WTC11 (cell line): Measurements from ENCODE around the gene EXOC3L4. TPM values are rescaled to one million over a fixed set of nuclear protein-coding genes. Genes with fewer than 3 reads are reported as not detected.

Experiments used
- ATAC-seq: fragments of 200-7000 bp; cut with Tn5 transposase; 2 replicates; pipeline ENCODE4 v1.10.0; 2021; ENCODE audit warnings: mild to moderate bottlenecking, moderate library complexity
- CTCF ChIA-PET: fragments of 300-600 bp; sonication (Branson Sonifier 250); formaldehyde crosslinking; loops from one replicate; lab custom pipeline; 2021; ENCODE audit warnings: antibody characterized with exemption; lab: Charles Lee
- POLR2A ChIA-PET: fragments of 350-600 bp; sonication (Branson Sonifier 250); formaldehyde crosslinking; loops from one replicate; lab custom pipeline; 2021; ENCODE audit warnings: antibody characterized with exemption; lab: Charles Lee
- DNase-seq: peaks from one replicate; pipeline ENCODE4 v3.0.0; 2021; ENCODE audit warnings: low spot score
- H3K27ac Mint-ChIP-seq: 2 replicates; pipeline ENCODE4 v1.8.0; 2021; ENCODE audit warnings: mixed read lengths
- H3K27me3 Mint-ChIP-seq: 2 replicates; pipeline ENCODE4 v1.8.0; 2021; ENCODE audit warnings: low read depth, mild to moderate bottlenecking, moderate library complexity, mixed read lengths
- H3K36me3 Mint-ChIP-seq: 2 replicates; pipeline ENCODE4 v1.8.0; 2021; ENCODE audit warnings: mixed read lengths
- H3K4me1 Mint-ChIP-seq: 2 replicates; pipeline ENCODE4 v1.8.0; 2022; ENCODE audit warnings: mixed read lengths
- H3K4me3 Mint-ChIP-seq: 2 replicates; pipeline ENCODE4 v1.8.0; 2021; ENCODE audit warnings: mild to moderate bottlenecking, moderate library complexity, mixed read lengths
- H3K9me3 Mint-ChIP-seq: 2 replicates; pipeline ENCODE4 v1.8.0; 2021; ENCODE audit warnings: mixed read lengths
- E2F1 ChIP-seq: sonication (generic); formaldehyde crosslinking; IDR thresholded peaks from 2 replicates; pipeline ENCODE4 v1.8.0; 2022; ENCODE audit warnings: mild to moderate bottlenecking, missing genetic modification reagents
- ETV6 ChIP-seq: sonication (generic); formaldehyde crosslinking; IDR thresholded peaks from 2 replicates; pipeline ENCODE4 v1.8.1; 2022; ENCODE audit warnings: mild to moderate bottlenecking, missing genetic modification reagents
- HMGA2 ChIP-seq: fragments of 250-450 bp; sonication (Bioruptor Pico); IDR thresholded peaks from 2 replicates; pipeline ENCODE4 v1.4.0; 2021; ENCODE audit warnings: mild to moderate bottlenecking, moderate library complexity
- NR1H2 ChIP-seq: sonication (generic); formaldehyde crosslinking; IDR thresholded peaks from 2 replicates; pipeline ENCODE4 v1.9.0; 2021; ENCODE audit warnings: mild to moderate bottlenecking, moderate library complexity, missing genetic modification reagents
- PREB ChIP-seq: sonication (generic); formaldehyde crosslinking; IDR thresholded peaks from 2 replicates; pipeline ENCODE4 v1.8.1; 2022; ENCODE audit warnings: mild to moderate bottlenecking, missing genetic modification reagents, moderate library complexity, borderline replicate concordance
- PRRX2 ChIP-seq: fragments of 250-450 bp; sonication (Bioruptor Pico); IDR thresholded peaks from 2 replicates; pipeline ENCODE4 v1.8.0; 2021; ENCODE audit warnings: mild to moderate bottlenecking
- SMAD4 ChIP-seq: sonication (generic); formaldehyde crosslinking; IDR thresholded peaks from 2 replicates; pipeline ENCODE4 v1.8.0; 2022; ENCODE audit warnings: mild to moderate bottlenecking, missing genetic modification reagents
- ZNF219 ChIP-seq: sonication (generic); formaldehyde crosslinking; IDR thresholded peaks from 2 replicates; pipeline ENCODE4 v1.8.0; 2023; ENCODE audit warnings: missing genetic modification reagents, mild to moderate bottlenecking, borderline replicate concordance
- total RNA-seq: library from RNA; stranded (reverse); gene quantifications from 3 replicates; pipeline ENCODE4 v1.2.3, GENCODE V29; 2021
- TF ChIP-seq, protein P1 (sequence below): fragments of 250-450 bp; sonication (Bioruptor Pico); IDR thresholded peaks from 2 replicates; pipeline ENCODE4 v1.9.0; 2021; ENCODE audit warnings: mild to moderate bottlenecking, borderline replicate concordance
- TF ChIP-seq, protein P2 (sequence below): sonication (generic); formaldehyde crosslinking; conservative IDR thresholded peaks from 2 replicates; pipeline ENCODE4 v1.8.1; 2023; ENCODE audit warnings: mild to moderate bottlenecking, low read depth, missing genetic modification reagents, moderate library complexity

EXOC3L4 gene
- total RNA-seq, 1 experiment from 2014 or later: 0.42 TPM

GRCh38 chr14:103132381-103133209, 38.1 kb downstream of the EXOC3L4 start:
- no peak overlapping the region for H3K27ac Mint-ChIP-seq
- CTCF ChIA-PET: interaction anchor here (12.3 kb wide), 1 partner anchor 28 kb away, joined by 199 read pairs; no protein-coding TSS in a partner anchor
- H3K4me3 Mint-ChIP-seq: no peak overlapping the region

More at GRCh38 chr14:103132381-103133209, 38.1 kb downstream of the EXOC3L4 start:
- H3K27me3 Mint-ChIP-seq: peaks cover 10% of the 10 kb centered on the region
- H3K4me1 Mint-ChIP-seq: peaks cover 16% of the 10 kb centered on the region
- no peak for ATAC-seq
- peaks cover 5% of the 10 kb centered on the region; the same call in 1 of the 2 replicates for H3K36me3 Mint-ChIP-seq
- TF ChIP-seq, protein P1, sequence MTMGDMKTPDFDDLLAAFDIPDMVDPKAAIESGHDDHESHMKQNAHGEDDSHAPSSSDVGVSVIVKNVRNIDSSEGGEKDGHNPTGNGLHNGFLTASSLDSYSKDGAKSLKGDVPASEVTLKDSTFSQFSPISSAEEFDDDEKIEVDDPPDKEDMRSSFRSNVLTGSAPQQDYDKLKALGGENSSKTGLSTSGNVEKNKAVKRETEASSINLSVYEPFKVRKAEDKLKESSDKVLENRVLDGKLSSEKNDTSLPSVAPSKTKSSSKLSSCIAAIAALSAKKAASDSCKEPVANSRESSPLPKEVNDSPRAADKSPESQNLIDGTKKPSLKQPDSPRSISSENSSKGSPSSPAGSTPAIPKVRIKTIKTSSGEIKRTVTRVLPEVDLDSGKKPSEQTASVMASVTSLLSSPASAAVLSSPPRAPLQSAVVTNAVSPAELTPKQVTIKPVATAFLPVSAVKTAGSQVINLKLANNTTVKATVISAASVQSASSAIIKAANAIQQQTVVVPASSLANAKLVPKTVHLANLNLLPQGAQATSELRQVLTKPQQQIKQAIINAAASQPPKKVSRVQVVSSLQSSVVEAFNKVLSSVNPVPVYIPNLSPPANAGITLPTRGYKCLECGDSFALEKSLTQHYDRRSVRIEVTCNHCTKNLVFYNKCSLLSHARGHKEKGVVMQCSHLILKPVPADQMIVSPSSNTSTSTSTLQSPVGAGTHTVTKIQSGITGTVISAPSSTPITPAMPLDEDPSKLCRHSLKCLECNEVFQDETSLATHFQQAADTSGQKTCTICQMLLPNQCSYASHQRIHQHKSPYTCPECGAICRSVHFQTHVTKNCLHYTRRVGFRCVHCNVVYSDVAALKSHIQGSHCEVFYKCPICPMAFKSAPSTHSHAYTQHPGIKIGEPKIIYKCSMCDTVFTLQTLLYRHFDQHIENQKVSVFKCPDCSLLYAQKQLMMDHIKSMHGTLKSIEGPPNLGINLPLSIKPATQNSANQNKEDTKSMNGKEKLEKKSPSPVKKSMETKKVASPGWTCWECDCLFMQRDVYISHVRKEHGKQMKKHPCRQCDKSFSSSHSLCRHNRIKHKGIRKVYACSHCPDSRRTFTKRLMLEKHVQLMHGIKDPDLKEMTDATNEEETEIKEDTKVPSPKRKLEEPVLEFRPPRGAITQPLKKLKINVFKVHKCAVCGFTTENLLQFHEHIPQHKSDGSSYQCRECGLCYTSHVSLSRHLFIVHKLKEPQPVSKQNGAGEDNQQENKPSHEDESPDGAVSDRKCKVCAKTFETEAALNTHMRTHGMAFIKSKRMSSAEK (CRISPR knock-in tag): no peak
- no peak for TF ChIP-seq ETV6 (CRISPR knock-in tag)
- no peak for TF ChIP-seq ZNF219 (CRISPR knock-in tag)
- no peak for TF ChIP-seq HMGA2 (CRISPR knock-in tag)
- TF ChIP-seq E2F1 (CRISPR knock-in tag): no peak
- TF ChIP-seq PRRX2 (CRISPR knock-in tag): no peak
- TF ChIP-seq NR1H2 (CRISPR knock-in tag): no peak
- TF ChIP-seq, protein P2, sequence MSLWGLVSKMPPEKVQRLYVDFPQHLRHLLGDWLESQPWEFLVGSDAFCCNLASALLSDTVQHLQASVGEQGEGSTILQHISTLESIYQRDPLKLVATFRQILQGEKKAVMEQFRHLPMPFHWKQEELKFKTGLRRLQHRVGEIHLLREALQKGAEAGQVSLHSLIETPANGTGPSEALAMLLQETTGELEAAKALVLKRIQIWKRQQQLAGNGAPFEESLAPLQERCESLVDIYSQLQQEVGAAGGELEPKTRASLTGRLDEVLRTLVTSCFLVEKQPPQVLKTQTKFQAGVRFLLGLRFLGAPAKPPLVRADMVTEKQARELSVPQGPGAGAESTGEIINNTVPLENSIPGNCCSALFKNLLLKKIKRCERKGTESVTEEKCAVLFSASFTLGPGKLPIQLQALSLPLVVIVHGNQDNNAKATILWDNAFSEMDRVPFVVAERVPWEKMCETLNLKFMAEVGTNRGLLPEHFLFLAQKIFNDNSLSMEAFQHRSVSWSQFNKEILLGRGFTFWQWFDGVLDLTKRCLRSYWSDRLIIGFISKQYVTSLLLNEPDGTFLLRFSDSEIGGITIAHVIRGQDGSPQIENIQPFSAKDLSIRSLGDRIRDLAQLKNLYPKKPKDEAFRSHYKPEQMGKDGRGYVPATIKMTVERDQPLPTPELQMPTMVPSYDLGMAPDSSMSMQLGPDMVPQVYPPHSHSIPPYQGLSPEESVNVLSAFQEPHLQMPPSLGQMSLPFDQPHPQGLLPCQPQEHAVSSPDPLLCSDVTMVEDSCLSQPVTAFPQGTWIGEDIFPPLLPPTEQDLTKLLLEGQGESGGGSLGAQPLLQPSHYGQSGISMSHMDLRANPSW (CRISPR knock-in tag): no peak
- no peak for TF ChIP-seq PREB (CRISPR knock-in tag)
- no peak for TF ChIP-seq SMAD4 (CRISPR knock-in tag)
- POLR2A ChIA-PET: interaction anchor here (0.5 kb wide), 1 partner anchor 226 kb away, joined by 3 read pairs; no protein-coding TSS in a partner anchor
- H3K9me3 Mint-ChIP-seq: no peaks in the 10 kb centered on the region
- DNase-seq: no peak
